ENCODE measurements around the gene FOCAD.
"Not testable (repeated sequence)": the region's sequence is repeated elsewhere in the genome, so short reads cannot be mapped to it uniquely, and the experiment has no call there.

The FOCAD gene, protein sequence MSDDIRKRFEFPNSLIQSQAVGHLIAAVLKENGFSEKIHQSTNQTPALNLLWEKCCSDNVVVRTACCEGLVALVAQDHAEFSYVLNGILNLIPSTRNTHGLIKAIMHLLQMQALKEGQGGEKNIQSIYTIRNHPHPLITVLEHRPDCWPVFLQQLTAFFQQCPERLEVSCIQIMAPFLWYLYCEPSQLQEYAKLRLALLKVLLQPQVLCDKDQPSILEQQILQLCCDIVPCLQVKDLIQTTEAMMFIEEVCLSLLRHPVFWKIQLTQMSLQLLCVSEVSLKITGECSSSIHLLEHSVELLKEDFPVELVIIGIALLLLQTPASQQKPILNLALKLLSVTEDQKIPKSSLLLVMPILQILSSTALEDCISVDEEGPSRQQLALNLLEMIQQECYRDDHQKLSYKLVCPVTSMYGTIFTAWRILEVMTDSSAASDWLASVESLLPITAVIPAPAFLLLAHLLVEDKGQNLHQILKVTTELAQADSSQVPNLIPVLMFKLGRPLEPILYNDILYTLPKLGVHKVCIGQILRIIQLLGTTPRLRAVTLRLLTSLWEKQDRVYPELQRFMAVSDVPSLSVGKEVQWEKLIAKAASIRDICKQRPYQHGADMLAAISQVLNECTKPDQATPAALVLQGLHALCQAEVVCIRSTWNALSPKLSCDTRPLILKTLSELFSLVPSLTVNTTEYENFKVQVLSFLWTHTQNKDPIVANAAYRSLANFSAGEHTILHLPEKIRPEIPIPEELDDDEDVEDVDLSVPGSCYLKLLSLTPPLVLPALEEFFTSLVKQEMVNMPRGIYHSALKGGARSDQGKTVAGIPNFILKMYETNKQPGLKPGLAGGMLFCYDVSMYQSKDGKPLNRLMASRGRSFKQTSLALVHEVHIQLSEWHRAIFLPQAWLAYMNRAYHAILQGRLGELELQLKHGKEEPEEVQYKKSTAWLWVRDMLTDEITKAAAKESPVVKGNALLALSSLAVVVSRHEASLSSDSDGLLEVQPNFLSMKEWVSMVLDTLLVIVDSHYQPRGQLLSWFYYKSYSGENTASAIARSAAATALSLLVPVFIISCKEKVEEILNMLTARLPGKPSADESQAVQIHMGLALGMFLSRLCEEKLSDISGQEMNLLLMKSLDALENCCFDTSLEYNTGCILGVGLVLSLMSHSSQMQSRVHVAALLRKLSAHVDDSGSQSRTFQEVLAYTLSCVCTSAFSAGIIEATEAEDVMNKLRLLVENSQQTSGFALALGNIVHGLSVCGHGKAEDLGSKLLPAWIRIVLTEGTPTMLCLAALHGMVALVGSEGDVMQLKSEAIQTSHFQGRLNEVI (N-terminal part only)

DNA sequence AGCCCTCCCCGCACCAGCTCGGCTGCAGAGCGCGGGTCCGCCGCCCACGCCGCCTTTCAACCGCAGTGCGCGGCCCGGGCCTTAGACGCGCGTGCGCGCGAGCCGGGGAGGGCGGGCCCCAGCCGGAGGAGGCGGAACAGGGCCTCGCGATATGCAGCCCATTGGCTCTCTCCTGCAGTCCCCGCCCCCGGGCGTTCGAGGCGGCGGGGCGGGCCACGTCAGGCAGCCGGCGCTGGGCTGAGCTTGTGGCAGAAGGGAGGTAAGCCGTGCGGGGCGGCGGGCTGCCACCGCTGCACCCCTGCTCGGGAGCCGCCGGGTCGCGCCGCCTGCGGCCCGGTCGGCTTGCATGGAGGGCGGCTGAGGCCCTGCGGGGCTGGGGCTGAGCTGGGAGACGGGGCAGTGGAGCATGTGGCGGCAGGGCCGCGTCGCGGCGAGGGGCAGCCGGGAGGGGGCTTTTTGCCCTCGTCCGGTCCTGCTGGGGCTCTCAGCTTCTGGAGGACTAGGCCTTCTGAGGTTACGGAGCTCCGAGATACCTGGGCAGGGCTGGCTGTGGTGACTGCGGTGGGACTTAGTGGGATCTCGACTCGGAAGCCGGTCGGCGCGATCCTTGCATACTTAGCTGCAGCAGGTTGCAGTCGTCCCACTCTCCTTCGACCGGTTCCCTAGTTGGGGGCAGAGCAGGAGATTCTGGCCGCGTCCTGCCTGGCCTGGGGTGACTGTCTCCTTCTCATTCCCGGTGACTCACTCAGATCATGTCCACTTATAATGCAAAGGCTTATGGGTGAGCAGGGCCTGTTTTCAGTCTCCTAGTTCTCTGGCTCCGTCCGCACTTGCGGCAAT is at the start of gene FOCAD:
Gene FOCAD (plus strand): TSS at position 225 of the 840 bp plus-strand sequence. CDS start 31,095 bp downstream, outside the sequence.
- peak; percentile 98 for DNase-seq

- DNase-seq: no peak
Observed at GRCh38 chr9:20634895-20635294, 49.2 kb upstream of the FOCAD start.

- no peak for DNase-seq
Observed at GRCh38 chr9:20636888-20637440, 47.1 kb upstream of the FOCAD start.

GRCh38 chr9:20640331-20641187 is 43.5 kb upstream of the FOCAD start:
- DNase-seq: peak; percentile 50

DNA sequence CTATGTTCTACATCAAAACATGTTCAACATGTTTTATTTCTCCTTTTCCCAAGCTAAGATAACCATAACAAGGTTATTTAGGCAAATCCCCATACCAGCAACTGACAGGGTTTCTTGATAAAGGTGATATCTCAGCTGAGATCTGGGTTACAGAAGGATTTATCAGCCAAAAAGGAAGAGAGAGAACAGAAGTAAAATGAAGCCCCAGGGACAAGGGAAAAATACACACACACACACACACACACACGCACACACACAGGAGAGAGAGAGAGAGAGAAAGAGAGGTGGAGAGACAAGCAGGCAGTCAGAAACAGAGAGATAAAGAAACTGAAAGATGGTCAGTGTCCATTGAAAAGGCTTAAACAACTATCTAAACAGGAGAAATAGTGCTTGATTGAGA is 42.0 kb upstream of the FOCAD start:
- DNase-seq: no peak

DNA sequence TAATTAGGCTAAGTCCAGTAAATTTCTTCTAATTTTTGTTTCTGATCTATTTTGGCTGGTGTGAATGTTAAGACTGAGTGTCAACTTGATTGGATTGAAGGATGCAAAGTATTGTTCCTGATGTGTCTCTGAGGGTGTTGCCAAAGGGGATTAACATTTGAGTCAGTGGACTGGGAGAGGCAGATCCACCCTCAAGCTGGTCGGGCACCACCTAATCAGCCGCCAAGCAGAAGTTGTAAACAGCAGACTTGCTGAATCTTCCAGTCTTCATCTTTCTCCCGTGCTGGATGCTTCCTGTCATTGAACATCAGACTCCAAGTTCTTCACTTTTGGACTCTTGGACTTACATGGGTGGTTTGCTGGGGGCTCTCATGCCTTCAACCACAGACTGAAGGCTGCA is 40.4 kb upstream of the FOCAD start:
- no peak for DNase-seq

DNA sequence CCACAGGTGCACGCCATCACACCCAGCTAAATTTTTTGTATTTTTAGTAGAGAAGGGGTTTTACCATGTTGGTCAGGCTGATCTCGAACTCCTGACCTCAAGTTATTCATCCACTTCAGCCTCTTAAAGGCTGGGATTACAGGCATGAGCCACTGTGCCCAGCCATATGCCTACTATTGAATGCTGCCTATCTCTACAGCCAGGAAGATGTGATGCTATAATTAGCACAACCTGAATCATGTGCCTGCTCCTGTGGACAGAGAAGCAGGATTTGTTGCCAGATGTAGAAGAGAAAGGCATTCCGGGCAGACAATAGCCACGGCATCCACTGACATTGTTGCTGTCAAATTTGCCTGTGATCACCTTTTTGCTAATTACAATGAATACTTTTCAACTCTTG is 37.4 kb upstream of the FOCAD start:
- no peak for DNase-seq

GRCh38 chr9:20649381-20649780 is 34.7 kb upstream of the FOCAD start:
- DNase-seq: no peak

DNA sequence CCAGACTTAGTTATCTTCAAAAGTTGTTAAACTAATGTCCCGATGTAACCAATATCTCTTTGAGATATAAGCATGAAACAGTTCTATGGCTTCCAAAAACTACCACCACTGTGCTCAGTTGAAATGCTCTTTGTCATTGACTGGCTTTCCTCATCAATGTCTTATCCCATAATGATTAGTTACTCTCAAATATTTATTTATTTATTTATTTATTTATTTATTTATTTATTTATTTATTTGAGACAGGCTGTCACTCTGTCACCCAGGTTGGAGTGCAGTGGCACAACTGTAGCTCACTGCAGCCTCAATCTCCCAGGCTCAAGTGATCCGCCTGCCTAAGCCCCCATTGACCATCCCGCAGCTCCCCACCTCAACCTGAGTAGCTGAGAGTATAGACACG is 33.7 kb upstream of the FOCAD start:
- DNase-seq: no peak

DNA sequence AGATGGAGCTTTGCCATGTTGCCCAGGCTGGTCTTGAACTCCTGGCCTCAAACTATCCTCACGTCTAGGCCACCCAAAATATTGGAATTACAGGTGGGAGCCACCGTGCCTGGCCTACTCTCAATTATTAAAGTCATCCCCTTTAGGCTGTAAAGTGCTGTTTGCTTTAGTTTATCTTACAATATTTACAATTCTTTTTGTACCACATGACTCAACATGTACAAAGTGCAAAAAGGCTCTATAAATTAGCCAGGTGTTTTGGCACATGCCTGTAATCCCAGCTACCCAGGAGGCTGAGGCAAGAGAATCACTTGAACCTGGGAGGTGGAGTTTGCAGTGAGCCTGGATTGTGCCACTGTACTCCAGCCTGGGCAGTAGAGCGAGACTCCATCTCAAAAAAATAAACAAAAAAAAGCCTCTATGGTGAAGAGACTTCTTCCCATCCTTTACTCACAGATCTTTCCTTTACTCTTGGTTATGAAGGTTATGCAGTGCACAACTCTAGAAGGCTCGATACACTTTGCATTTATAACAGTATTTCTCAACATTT is 33.2 kb upstream of the FOCAD start:
- no peak for DNase-seq

DNA sequence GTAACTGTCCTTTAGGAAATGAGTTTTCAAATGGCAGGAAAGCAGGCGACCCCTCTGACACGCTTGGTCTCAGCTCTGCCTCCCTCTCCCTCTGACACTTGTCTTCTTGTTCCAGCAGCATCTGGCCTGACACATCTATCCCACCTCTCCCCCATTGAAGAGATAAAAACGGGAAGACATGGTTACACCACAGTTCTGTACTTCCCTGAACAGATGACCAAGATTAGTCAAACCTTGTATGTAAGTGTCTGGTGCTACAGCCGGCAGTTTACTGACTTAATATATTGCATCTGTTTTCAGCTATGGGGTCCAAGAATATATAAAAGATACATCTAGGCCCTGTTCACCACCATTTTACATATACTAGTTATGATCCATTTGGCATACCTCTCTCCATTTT is 32.1 kb upstream of the FOCAD start:
- DNase-seq: no peak

DNA sequence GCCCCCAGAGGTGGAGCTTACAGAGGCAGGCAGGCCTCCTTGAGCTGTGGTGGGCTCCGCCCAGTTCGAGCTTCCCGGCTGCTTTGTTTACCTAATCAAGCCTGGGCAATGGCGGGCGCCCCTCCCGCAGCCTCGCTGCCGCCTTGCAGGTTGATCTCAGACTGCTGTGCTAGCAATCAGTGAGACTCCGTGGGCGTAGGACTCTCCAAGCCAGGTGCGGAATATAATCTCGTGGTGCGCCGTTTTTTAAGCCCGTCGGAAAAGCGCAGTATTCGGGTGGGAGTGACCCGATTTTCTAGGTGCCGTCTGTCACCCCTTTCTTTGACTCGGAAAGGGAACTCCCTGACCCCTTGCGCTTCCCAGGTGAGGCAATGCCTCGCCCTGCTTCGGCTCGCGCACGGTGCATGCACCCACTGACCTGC is 25.8 kb upstream of the FOCAD start:
- not testable (repeated sequence) for DNase-seq

GRCh38 chr9:20658677-20659473 is 25.2 kb upstream of the FOCAD start:
- DNase-seq: no peak

DNA sequence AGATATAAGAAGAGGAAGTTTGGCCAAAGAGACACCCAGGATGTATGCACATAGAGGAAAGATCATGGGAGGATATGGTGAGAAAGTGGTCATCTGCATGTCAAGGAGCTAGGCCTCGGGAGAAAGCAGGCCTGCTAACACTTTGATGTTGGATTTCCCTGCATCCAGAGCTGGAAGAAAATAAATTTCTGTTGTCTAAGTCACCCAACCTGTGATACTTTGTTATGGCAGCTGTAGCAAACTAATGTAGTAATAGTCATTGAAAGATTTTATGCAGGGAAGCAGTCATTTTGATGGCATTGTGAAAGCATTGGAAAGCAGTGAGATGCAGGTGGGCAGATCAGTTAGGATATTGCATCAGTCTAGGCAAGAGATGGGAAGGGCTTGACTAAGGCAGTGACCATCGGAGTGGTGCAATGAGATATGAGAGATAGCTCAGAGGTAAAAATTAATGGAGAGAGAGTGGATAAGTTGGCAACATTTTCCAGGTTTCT is 24.5 kb upstream of the FOCAD start:
- DNase-seq: no peak

GRCh38 chr9:20662156-20662555 is 21.9 kb upstream of the FOCAD start:
- no peak for DNase-seq

GRCh38 chr9:20663133-20663532 is 20.9 kb upstream of the FOCAD start:
- DNase-seq: no peak

GRCh38 chr9:20664501-20664900 is 19.6 kb upstream of the FOCAD start:
- DNase-seq: no peak

- DNase-seq: no peak
Observed at GRCh38 chr9:20670395-20670794, 13.7 kb upstream of the FOCAD start.

DNA sequence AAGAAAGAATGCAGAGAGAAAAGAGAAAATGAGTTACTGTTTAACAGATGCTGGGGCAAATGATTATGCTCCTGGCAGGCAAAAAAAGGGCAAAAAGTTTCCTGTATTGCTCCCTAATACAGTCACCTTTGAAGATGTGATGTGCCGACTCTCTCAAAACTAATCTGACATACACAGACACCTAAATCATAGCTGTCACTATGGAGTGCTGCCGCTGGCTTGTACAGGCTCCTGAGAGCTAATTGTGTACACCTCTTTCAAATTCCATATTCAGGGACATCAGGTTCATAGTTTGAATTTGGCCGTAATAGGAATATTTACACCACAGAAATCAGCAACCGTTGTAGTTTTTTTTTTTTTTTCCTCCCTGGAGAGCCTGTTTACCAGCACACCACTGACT is 12.4 kb upstream of the FOCAD start:
- no peak for DNase-seq
